CD14-positive monocyte (primary cell): ENCODE data around the gene LAMC3. TPM values are rescaled to one million over a fixed set of nuclear protein-coding genes. Genes with fewer than 3 reads are reported as not detected.

ENCODE experiments used
- DNase-seq, 3 donors: peaks; one replicate each; pipeline ENCODE4 v3.0.0-alpha.2; 2011 to 2022
- H2AFZ ChIP-seq: 2 replicates; pipeline ENCODE4 v1.6.0; 2012; ENCODE audit warnings: mild to moderate bottlenecking, low read depth, low read length, inconsistent platforms; ENCODE audit not compliant: insufficient read depth, poor library complexity, severe bottlenecking
- H3K27ac ChIP-seq, 2 donors: 1 replicate in 1 of 2; 2 replicates in 1 of 2; pipeline ENCODE4 v1.5.1; 2012 to 2013; ENCODE audit warnings: low read length in 2 of 2, control low read depth in 1 of 2, inconsistent platforms in 1 of 2, low read depth in 1 of 2, mild to moderate bottlenecking in 1 of 2
- H3K27me3 ChIP-seq, 2 donors: one replicate each; pipeline versions ENCODE4 v1.6.0 to v1.6.1; 2011 to 2013; ENCODE audit warnings: low read length in 2 of 2; ENCODE audit not compliant: control insufficient read depth in 2 of 2, insufficient read depth in 2 of 2
- H3K36me3 ChIP-seq, 2 donors: replicated peaks in 1 of 2; 1 replicate in 1 of 2; 2 replicates in 1 of 2; pipeline versions ENCODE4 v1.5.1 to v1.6.1; 2012 to 2013; ENCODE audit warnings: low read length in 2 of 2, control low read depth in 1 of 2, inconsistent platforms in 1 of 2, mild to moderate bottlenecking in 1 of 2; ENCODE audit not compliant: insufficient read depth in 2 of 2, control insufficient read depth in 1 of 2
- H3K4me1 ChIP-seq, 2 donors: 1 replicate in 1 of 2; 2 replicates in 1 of 2; pipeline versions ENCODE4 v1.5.1 to v1.6.1; 2012 to 2013; ENCODE audit warnings: low read length in 2 of 2, control low read depth in 1 of 2, inconsistent platforms in 1 of 2, mild to moderate bottlenecking in 1 of 2, moderate library complexity in 1 of 2; ENCODE audit not compliant: insufficient read depth in 2 of 2, control insufficient read depth in 1 of 2
- H3K4me2 ChIP-seq: replicated peaks from 2 replicates; pipeline ENCODE3; 2012; ENCODE audit warnings: low read length, moderate library complexity, mild to moderate bottlenecking; ENCODE audit not compliant: poor library complexity, severe bottlenecking; ENCODE audit errors: extremely low read depth
- H3K4me3 ChIP-seq, 3 experiments: fragments of 200-600 bp in 1 of 3; sonication (generic) in 1 of 3; replicated peaks in 1 of 3; 1 replicate in 2 of 3; 2 replicates in 1 of 3; pipeline ENCODE4 v1.5.1; 2011 to 2013; ENCODE audit warnings: low read length in 3 of 3, mild to moderate bottlenecking in 3 of 3, control low read depth in 2 of 3, low read depth in 2 of 3, inconsistent platforms in 1 of 3, moderate library complexity in 1 of 3
- H3K79me2 ChIP-seq: 2 replicates; pipeline ENCODE4 v1.6.0; 2012; ENCODE audit warnings: mild to moderate bottlenecking, control low read depth, inconsistent platforms, low read length, moderate library complexity; ENCODE audit not compliant: insufficient read depth
- H3K9ac ChIP-seq: 2 replicates; pipeline ENCODE4 v1.6.0; 2017; ENCODE audit warnings: low read length, mild to moderate bottlenecking; ENCODE audit not compliant: insufficient read depth, poor library complexity, severe bottlenecking
- H3K9me3 ChIP-seq, 2 donors: replicated peaks in 1 of 2; 1 replicate in 1 of 2; 2 replicates in 1 of 2; pipeline versions ENCODE4 v1.5.1 to v1.6.1; 2012 to 2013; ENCODE audit warnings: low read length in 2 of 2, control low read depth in 1 of 2; ENCODE audit not compliant: control insufficient read depth in 1 of 2, insufficient read depth in 1 of 2
- H4K20me1 ChIP-seq: 2 replicates; pipeline ENCODE4 v1.6.0; 2012; ENCODE audit warnings: mild to moderate bottlenecking, low read length, control low read depth, moderate library complexity; ENCODE audit not compliant: insufficient read depth
- H3K27ac Mint-ChIP-seq, 7 donors: one replicate each; pipeline ENCODE4 v1.8.0; 2020; ENCODE audit warnings: mild to moderate bottlenecking in 7 of 7, mixed read lengths in 7 of 7, moderate library complexity in 6 of 7, inconsistent platforms in 2 of 7
- H3K27me3 Mint-ChIP-seq, 3 donors: one replicate each; pipeline ENCODE4 v1.8.0; 2021 to 2022; ENCODE audit warnings: low read depth in 3 of 3, mild to moderate bottlenecking in 3 of 3, mixed read lengths in 3 of 3, moderate library complexity in 3 of 3, inconsistent platforms in 1 of 3
- H3K36me3 Mint-ChIP-seq, 2 donors: one replicate each; pipeline ENCODE4 v1.8.0; 2020; ENCODE audit warnings: mixed read lengths in 2 of 2, inconsistent platforms in 1 of 2, mild to moderate bottlenecking in 1 of 2
- H3K4me1 Mint-ChIP-seq: one replicate; pipeline ENCODE4 v1.8.0; 2020; ENCODE audit warnings: mild to moderate bottlenecking, mixed read lengths
- H3K4me3 Mint-ChIP-seq, 2 donors: one replicate each; pipeline ENCODE4 v1.8.0; 2020; ENCODE audit warnings: mild to moderate bottlenecking in 2 of 2, mixed read lengths in 2 of 2, moderate library complexity in 1 of 2
- H3K9me3 Mint-ChIP-seq, 7 donors: one replicate each; pipeline ENCODE4 v1.8.0; 2020 to 2022; ENCODE audit warnings: mixed read lengths in 7 of 7, mild to moderate bottlenecking in 6 of 7, moderate library complexity in 6 of 7, inconsistent platforms in 2 of 7
- WGBS: methylation state at CpG from one replicate; pipeline ENCODE4 v1.1.5; 2013; ENCODE audit warnings: missing lambda C conversion rate; ENCODE audit not compliant: insufficient coverage; 5-methylcytosine and 5-hydroxymethylcytosine counted together
- intact Hi-C, 2 donors: fragments of 100-400 bp; cut with micrococcal nuclease; formaldehyde crosslinking; loops; one replicate each; pipeline versions ENCODE4 v1.15.0 to v1.15.1; 2023
- polyA plus RNA-seq, 3 donors: library from polyadenylated mRNA; depleted of rRNA in 1 of 3; unstranded in 2 of 3; stranded (reverse) in 1 of 3; fragments of 300-500 nt in 2 of 3; fragments of >200 nt in 1 of 3; fragmentation: Illumina TruSeq in 2 of 3; gene quantifications; 1 replicate in 2 of 3; 2 replicates in 1 of 3; pipeline ENCODE4 v1.2.3, GENCODE V29; 2012 to 2021
- TF ChIP-seq, protein P1 (sequence below): fragments of 200-600 bp; IDR thresholded peaks from one replicate; pipeline ENCODE4 v1.8.0; 2022; ENCODE audit warnings: antibody characterized with exemption, mild to moderate bottlenecking

Gene LAMC3
- polyA plus RNA-seq, 3 donors: 0.19 TPM; not detected in 2

DNA sequence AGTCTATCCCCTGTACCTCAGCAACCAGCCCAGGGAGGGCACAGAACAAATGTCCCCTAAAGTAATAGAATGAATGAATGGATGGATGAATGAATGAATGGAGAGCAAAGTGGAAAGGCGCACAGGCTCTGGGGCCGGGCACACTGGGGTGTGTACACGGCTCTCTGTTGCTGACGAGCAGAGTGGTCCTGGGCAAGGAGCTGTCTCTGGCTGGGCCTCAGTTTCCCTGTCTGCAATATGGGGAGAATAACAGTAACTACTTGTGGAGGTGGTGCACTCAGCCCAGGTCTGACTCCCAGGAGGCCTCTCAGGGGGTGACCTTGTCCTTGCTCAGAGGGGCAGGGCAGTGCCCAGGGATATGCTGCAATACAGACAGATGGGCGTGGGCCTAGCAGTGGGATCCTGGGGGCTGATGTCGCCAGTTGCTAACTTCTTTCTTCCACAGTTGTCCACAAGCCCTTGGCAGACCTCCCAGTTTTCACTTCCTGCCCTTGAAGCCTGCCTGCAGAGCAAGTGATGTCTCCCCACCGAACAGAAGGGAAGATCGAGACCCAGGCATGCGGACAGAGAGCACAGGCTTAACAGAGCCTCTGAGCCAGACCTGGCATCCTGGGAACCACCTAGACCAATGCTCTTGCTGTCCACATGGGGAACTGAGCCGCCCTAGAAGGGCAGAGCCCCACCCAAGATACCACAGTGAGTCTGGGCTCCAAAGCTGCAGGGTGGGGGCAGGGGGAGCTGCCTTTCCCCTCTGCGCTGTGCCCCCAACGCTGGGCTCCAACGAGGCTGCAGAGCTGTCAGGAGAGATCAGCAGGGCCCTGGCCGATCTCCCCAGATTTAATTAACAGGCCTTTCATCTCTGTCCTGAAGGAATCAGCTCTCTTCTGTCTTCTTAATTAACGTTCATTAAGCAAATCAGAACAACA, 13.6 kb upstream of the LAMC3 start:
- H3K79me2 ChIP-seq: no peaks in the 10 kb centered on the region
- WGBS: 33% methylated on average over 12 of the region's 15 CpGs
- peaks cover 50 to 55% of the 10 kb centered on the region in 2 donors for H3K4me1 ChIP-seq
- no peaks in the 10 kb centered on the region for H4K20me1 ChIP-seq
- Mint-ChIP-seq H3K36me3 (no peaks in the 10 kb centered on the region), H3K4me1 (peaks cover 12% of the 10 kb centered on the region), H3K4me3 (peak overlapping the region; percentile 60 to 75), H3K27ac (peak overlapping the region in 5 of 7 donors; percentile 16 to 76 (median 61)), H3K27me3 (peaks cover 2 to 10% (median 8%) of the 10 kb centered on the region in 3 donors), H3K9me3 (peaks cover 0 to 3% (median 0%) of the 10 kb centered on the region in 7 donors)
- H3K9me3 ChIP-seq: no peaks in the 10 kb centered on the region
- H3K27me3 ChIP-seq: no peaks in the 10 kb centered on the region
- peak overlapping the region; percentile 38 to 64 for H3K27ac ChIP-seq
- H3K9ac ChIP-seq: peak overlapping the region; percentile 47
- peak overlapping the region; percentile 50 for H3K4me2 ChIP-seq
- peak overlapping the region in 1 of 3 experiments; percentile 51 for H3K4me3 ChIP-seq
- no peaks in the 10 kb centered on the region for H3K36me3 ChIP-seq
- H2AFZ ChIP-seq: peak overlapping the region; percentile 66
- TF ChIP-seq, protein P1, sequence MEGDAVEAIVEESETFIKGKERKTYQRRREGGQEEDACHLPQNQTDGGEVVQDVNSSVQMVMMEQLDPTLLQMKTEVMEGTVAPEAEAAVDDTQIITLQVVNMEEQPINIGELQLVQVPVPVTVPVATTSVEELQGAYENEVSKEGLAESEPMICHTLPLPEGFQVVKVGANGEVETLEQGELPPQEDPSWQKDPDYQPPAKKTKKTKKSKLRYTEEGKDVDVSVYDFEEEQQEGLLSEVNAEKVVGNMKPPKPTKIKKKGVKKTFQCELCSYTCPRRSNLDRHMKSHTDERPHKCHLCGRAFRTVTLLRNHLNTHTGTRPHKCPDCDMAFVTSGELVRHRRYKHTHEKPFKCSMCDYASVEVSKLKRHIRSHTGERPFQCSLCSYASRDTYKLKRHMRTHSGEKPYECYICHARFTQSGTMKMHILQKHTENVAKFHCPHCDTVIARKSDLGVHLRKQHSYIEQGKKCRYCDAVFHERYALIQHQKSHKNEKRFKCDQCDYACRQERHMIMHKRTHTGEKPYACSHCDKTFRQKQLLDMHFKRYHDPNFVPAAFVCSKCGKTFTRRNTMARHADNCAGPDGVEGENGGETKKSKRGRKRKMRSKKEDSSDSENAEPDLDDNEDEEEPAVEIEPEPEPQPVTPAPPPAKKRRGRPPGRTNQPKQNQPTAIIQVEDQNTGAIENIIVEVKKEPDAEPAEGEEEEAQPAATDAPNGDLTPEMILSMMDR: no peak
- intact Hi-C loops: loop anchor here in 1 of 2 donors (5.0 to 10.0 kb wide), 2 partner anchors 128 to 291 kb away; no protein-coding TSS in a partner anchor
- peak; percentile 23 to 45 (median 42) for DNase-seq

DNA sequence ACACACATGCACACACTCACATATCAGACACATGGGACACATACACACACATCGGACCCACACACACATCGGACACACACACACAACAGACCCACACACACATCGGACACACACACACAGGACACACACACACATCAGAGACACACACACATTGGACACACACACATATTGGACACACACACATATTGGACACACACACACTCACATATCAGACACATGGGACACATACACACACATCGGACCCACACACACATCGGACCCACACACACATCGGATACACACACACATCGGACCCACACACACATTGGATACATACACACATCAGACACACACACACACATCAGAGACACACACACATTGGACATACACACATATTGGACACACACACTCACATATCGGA, 12.8 kb upstream of the LAMC3 start:
- Mint-ChIP-seq H3K4me1 (peaks cover 8% of the 10 kb centered on the region), H3K27ac (no peak overlapping the region), H3K9me3 (peaks cover 0 to 3% (median 0%) of the 10 kb centered on the region in 7 donors), H3K4me3 (no peak overlapping the region), H3K27me3 (peaks cover 2 to 12% (median 11%) of the 10 kb centered on the region in 3 donors), H3K36me3 (no peaks in the 10 kb centered on the region)
- WGBS: 97% methylated on average over 8 of the region's 8 CpGs
- no peak for DNase-seq
- Histone ChIP-seq H3K79me2 (no peaks in the 10 kb centered on the region), H3K27ac (no peak overlapping the region), H3K36me3 (no peaks in the 10 kb centered on the region), H3K4me2 (no peak overlapping the region), H3K9me3 (no peaks in the 10 kb centered on the region), H3K4me1 (peaks cover 50 to 54% of the 10 kb centered on the region in 2 donors), H3K4me3 (no peak overlapping the region), H4K20me1 (no peaks in the 10 kb centered on the region), H2AFZ (no peak overlapping the region), H3K27me3 (no peaks in the 10 kb centered on the region), H3K9ac (no peak overlapping the region)
- TF ChIP-seq, protein P1: no peak
- intact Hi-C loops: loop anchor here in 1 of 2 donors (5.0 to 10.0 kb wide), 2 partner anchors 129 to 291 kb away; no protein-coding TSS in a partner anchor
